Stimulated activated CD4-positive, alpha-beta T cell treated with anti-CD3 and anti-CD28 coated beads, Interleukin-4, amount 100 ng/mL, for 4 hours (primary cell): ENCODE results near the gene PRAMEF6.
"Not testable (repeated sequence)": the region's sequence is repeated elsewhere in the genome, so short reads cannot be mapped to it uniquely, and the experiment has no call there.

Source experiments
- DNase-seq, 2 experiments: peaks; one replicate each; pipeline ENCODE4 v3.0.0-alpha.2; 2020

PRAMEF6 gene

DNA sequence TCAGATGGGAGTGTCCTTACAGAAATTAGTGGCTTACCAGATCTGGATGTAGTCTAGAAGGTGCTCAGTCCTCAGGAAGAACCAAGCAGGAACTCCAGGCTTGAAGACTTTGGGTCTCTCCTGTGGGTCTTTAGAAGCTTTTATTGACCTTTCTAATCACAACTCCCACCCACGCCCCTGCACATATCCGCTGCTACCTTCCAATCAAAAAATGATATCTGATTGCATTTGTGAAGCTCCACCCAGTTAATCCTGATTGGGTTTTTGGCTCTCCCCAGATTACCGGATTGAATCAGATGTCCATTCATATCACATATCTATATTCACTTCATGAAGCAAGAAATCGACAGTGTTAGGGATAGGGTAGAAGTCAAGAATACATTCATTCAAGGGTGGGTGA is at the start of gene PRAMEF6:
TSS of gene PRAMEF6 (minus strand) at position 101 of the 400 bp plus-strand sequence. CDS start 5,062 bp downstream, outside the sequence.
- DNase-seq, result not testable (repeated sequence)

DNA sequence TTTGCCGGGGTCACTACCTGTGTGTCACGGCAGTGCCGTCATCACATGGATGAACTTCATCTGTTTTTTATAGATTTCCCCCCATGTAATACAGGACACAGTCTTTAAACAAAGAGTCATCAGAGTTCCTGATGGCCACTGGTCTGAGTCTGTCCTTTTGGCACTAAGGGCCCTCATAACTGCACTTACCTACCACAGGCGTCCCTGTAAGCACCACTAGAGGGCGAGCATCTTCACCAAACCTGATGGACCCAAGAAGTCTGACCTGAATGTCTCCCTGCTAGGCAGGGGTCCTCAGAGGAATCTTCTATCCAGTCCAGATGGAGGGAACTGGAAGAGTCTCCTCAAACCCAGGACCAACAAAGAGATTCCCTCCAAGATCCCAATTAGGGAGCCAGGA is 23.0 kb downstream of the PRAMEF6 start:
- DNase-seq, result not testable (repeated sequence)

DNA sequence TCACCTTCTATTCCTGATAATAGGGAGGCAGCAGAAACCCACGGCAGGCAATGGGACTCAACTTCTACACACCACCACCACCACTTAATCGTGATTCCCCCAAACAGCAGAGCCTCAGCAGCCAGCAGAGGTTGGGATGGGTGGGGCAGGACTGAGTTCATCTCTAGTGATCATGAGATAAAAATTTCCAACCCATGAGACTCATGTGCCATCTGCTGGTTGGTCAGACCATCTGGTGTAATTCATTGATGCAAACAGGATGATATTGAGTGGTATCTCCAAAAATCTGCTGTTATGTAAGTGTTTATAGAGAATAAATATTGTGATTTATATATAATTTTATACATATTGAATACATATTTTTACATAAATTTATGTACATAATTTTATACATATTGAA is 25.6 kb downstream of the PRAMEF6 start:
- not testable (repeated sequence) for DNase-seq

DNA sequence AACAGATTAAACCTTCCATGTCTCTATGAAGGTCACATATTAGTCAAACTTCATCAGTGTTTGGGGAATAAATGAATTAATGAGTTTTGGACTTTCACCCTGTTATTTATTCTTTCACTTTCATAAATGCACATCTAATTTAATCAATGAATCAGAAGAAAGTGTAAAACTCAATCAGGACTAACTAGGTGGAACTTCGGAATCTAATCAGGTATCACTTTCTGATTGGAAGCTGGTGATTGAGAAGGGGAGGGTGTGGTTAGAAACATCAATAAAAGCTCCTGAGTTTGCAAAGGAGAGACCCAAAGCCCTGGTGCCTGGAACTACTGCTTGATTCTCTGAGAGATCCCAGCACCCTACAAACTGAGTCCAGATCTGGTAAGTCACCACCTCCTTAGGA is 31.1 kb downstream of the PRAMEF6 start, which contains the start of gene PRAMEF7:
TSS of gene PRAMEF7 (plus strand) at position 301 of the 400 bp plus-strand sequence. CDS start 1,083 bp downstream, outside the sequence.
- not testable (repeated sequence) for DNase-seq

DNA sequence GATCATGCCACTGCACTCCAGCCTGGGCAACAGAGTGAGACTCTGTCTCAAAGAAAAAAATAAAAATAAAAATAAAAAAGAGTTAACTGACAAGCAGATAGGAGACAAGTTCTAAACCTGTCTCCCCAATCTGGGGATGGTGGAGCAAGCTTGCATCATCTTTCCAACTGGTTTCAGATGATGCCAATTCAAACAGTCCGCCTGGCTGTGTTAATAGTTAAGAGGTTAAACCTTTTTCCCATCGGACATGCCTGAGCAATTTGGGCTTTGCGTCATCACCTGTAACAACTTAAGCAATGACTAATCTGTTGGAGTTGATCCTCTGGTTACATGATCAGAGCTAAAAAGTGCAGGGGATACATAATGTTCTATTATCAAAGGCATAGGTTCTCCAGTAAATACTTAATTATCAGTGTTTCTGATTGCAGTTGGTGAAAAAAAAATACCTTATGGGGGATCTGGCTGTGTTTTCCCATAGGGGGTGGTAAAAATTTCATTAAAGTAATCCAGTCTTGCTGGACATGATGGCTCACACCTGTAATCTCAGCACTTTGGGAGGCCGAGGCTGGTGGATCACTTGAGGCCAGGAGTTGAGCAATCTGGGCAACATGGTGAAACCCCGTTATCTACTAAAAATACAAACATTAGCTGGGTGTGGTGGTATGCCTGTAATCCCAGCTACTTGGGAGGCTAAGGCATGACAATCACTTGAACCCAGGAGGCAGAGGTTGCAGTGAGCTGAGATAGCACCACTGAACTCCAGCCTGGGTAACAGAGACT is 43.4 kb downstream of the PRAMEF6 start:
- not testable (repeated sequence) for DNase-seq

DNA sequence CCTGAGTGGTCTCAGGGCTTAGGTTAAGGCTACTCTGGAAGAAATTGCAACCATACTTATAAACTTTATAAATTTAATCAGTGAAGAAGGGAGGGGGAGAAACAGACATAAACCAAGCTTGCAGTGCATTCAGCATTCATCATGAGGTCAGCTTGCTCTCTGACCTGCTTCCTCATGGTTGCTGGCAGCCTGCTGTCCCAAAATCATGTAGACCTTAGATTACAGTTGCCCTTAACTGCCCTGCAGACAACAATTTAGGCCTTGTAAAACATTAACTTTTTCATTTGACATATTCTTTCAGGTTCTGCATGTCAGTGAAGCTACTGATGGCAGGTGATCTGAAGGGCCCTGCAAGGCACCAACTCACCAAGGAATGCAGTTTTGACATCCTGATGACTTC is 48.2 kb downstream of the PRAMEF6 start:
- DNase-seq, result not testable (repeated sequence)

DNA sequence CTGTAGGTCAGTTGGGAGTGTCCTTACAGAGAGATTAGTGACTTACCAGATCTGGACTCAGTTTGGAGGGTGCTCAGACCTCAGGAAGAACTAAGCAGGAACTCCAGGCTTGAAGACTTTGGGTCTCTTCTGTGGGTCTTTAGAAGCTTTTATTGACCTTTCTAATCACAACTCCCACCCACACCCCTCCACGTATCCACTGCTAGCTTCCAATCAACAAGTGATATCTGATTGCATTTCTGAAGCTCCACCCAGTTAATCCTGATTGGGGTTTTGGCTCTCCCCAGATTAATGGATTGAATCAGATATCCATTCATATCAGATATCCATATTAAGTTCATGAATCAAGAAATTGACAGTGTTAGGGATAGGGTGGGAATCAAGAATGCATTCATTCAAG is 49.2 kb downstream of the PRAMEF6 start, which contains the start of gene PRAMEF10:
TSS of gene PRAMEF10 (minus strand) at position 101 of the 400 bp plus-strand sequence. CDS start 2,423 bp downstream, outside the sequence.
- not testable (repeated sequence) for DNase-seq
